ENCODE data around the gene APEH.

The APEH gene

DNA sequence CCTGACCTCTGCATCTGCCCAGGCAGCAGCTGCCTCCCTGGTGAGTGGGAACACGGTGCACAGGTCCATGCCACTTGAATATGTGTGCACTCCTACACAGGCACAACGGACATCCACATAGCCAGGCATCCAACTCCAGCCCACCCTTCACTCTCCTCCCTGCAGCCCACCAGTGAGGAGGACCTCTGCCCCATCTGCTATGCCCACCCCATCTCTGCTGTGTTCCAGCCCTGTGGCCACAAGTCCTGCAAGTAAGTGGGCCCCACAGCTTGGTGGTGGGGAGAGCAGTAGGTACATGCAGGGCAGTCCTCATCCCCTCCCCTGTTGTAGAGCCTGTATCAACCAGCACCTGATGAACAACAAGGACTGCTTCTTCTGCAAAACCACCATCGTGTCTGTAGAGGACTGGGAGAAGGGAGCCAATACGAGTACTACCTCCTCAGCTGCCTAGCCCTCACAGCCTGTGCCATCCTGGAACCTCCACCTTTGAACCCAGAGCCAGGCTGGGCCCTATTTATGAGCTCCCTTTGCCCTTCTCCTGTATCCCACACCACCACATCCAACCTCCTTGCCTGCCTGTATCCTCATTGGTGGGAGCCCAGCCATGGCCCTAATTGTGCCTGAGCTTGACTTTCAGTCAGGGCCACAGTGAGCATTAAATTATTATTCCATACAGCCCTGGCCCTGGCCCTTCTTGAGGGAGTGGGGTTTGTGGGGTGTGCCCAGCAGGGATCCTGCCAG is 46.9 kb downstream of the APEH start:
- H3K36me3 Mint-ChIP-seq (ENCODE audit: low read depth) = peaks cover 73% of the 10 kb centered on the region
- H3K27me3 Mint-ChIP-seq = peaks cover 12% of the 10 kb centered on the region
- no peak overlapping the region for H3K27ac Mint-ChIP-seq
- no peaks in the 10 kb centered on the region for H3K9me3 Mint-ChIP-seq
- peaks cover 78% of the 10 kb centered on the region for H3K4me1 Mint-ChIP-seq (ENCODE audit: low read depth)
- intact Hi-C loops (cut with micrococcal nuclease) = loop anchor here (5.0 to 10.0 kb wide), 2 partner anchors 64 to 699 kb away; partner anchors contain the start of genes IP6K1 and NDUFAF3
- no peak overlapping the region for H3K4me3 Mint-ChIP-seq

DNA sequence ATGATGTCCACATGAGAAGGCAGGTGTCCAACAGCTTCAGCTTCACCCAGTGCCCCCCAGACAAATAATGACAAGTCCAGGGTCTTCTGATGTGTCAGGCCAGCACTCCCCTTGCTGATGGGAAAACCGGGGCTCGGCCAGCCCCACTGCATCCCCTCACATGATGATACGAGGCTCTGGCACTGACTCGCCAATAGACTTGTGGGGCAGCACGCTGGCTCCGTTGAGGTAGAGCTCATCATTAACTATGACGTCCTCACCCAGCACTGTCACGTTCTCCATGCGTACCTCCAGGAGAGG is 47.4 kb downstream of the APEH start:
- no peaks in the 10 kb centered on the region for H3K9me3 Mint-ChIP-seq
- peaks cover 78% of the 10 kb centered on the region for H3K4me1 Mint-ChIP-seq (ENCODE audit: low read depth)
- H3K27me3 Mint-ChIP-seq = peaks cover 12% of the 10 kb centered on the region
- H3K27ac Mint-ChIP-seq = no peak overlapping the region
- intact Hi-C loops (cut with micrococcal nuclease) = loop anchor here (5.0 to 10.0 kb wide), 2 partner anchors 63 to 699 kb away; partner anchors contain the start of genes IP6K1 and NDUFAF3
- no peak overlapping the region for H3K4me3 Mint-ChIP-seq
- H3K36me3 Mint-ChIP-seq (ENCODE audit: low read depth) = peaks cover 73% of the 10 kb centered on the region

DNA sequence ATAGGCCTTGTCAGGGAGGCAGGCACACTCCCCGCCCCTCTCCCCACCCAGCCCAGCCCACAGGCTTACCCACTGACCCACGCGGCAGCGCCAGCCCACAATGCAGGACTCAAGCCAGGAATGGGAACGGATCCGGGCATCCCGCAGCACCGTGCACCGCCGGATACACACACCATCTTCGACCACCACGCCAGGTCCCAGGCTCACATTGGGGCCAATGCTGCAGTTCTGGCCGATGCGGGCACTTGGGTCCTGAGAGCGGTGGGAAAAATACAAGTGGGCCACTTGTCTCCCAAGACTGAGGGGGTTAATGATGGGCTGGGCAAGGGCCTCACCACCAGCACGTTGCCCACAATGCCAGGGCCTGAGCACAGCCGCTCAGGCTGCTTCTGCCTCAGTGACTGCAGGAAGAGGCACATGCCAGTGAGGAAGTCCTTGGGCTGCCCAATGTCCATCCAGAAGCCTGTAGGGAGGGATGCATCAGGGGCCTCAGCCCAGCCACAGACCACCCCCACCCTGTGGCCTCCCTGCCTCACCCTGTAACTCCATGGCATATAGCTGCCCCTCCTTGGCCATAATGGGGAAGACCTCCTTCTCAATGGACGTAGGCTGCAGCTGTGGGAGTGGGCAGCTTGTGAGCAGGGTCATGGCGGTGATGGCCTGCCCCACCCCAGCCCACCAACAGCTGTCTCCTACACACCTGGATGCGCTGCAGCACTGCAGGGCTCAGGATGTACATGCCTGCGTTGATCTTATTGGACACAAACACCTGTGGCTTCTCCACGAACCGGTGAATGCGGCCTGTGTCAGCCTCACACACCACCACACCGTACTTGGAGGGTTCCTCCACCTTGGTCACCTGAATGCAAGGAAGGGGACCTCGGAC is 48.0 kb downstream of the APEH start:
- H3K4me1 Mint-ChIP-seq (ENCODE audit: low read depth) = peaks cover 75% of the 10 kb centered on the region
- peak overlapping the region; percentile 94 for H3K4me3 Mint-ChIP-seq
- no peaks in the 10 kb centered on the region for H3K9me3 Mint-ChIP-seq
- intact Hi-C loops (cut with micrococcal nuclease) = loop anchor here (5.0 to 10.0 kb wide), 2 partner anchors 63 to 700 kb away; partner anchors contain the start of genes IP6K1 and NDUFAF3
- peaks cover 78% of the 10 kb centered on the region for H3K36me3 Mint-ChIP-seq (ENCODE audit: low read depth)
- peaks cover 12% of the 10 kb centered on the region for H3K27me3 Mint-ChIP-seq
- H3K27ac Mint-ChIP-seq = peak overlapping the region; percentile 100

DNA sequence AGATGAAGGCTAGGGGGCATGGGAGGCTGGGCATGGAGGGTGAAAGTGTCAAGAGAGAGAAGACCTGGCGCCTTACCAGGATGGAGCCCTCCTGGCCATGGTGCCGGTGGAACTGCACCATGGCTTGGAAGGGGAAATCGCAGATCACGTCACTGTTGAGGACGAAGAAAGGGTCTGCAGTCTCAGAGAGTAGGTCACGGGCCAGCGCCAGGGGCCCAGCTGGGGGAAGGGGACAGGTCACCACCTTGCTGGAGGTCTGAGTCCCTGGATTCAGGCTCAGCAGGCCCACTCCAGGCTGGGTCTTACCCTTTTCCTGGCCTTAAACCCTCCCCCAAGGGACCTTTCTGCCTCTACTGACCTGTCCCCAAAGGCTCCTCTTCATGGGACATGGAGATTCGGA is 48.7 kb downstream of the APEH start:
- peak overlapping the region; percentile 100 for H3K27ac Mint-ChIP-seq
- peaks cover 9% of the 10 kb centered on the region for H3K27me3 Mint-ChIP-seq
- no peaks in the 10 kb centered on the region for H3K9me3 Mint-ChIP-seq
- peaks cover 68% of the 10 kb centered on the region for H3K4me1 Mint-ChIP-seq (ENCODE audit: low read depth)
- intact Hi-C loops (cut with micrococcal nuclease) = loop anchor here (5.0 to 10.0 kb wide), 2 partner anchors 62 to 701 kb away; partner anchors contain the start of genes IP6K1 and NDUFAF3
- H3K36me3 Mint-ChIP-seq (ENCODE audit: low read depth) = peaks cover 83% of the 10 kb centered on the region
- H3K4me3 Mint-ChIP-seq = peak overlapping the region; percentile 94

DNA sequence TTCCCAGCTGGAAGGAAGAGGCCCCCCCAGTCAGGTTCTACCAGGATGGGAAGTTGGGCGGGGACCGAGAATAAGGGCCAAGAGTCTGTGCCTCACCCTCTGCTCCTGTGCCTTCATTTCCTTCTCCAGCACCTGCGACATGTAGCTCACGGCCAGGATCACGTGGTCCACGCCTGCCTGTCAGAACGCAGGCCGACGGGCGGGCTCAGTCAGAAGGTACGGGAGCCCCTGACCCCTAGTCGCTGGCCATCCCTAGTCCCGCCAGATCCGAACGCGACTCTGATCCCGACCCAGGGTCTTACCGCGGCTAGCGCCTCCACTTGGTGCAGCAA is 49.1 kb downstream of the APEH start:
- Mint-ChIP-seq H3K36me3 (ENCODE audit: low read depth) (peaks cover 83% of the 10 kb centered on the region), H3K4me1 (ENCODE audit: low read depth) (peaks cover 68% of the 10 kb centered on the region)
- intact Hi-C loops (cut with micrococcal nuclease) = loop anchor here (5.0 to 10.0 kb wide), 2 partner anchors 62 to 701 kb away; partner anchors contain the start of genes IP6K1 and NDUFAF3

DNA sequence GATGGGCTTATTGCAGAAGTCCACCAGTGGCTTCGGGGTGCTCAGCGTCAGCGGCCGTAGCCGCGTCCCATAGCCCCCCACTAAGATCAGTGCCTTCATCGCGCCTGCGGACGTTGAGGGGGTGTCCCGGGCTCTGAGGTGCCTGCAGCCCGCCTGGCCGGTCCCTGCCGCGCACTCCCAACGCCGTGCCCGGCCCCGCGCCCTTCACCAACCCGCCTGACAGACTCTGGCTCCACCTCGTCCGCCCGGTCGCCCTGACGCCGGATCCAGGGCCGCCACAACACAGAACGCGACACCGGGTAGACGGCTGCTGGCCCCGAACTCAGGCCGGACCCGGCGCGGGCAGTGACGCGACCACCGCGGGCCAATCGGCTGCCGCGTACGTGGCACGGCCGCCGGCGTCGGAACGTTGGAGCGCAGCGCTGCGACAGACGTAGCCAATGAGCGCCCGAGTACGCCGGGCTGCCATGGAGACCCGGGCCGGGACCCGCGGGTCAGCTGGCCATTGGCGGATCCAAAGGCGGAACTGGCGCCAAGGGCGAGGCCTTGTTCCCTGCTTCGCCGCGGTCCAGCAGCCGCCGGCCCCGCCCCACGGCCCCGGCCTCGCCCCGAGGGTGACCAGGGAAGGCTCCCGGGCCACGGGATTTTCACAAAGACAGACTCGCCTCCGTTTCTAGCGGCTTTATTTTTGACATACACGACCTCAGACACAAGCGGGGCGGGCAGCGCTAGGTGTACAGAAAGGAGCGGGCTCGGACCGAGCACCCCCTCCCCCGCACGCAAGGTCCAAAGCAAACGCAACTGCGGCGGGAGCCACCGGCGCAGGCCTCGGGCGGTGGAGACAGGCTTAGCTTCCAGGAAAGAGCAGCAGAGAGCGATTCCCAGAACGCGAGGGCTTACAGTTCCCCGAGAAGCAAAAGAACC is 49.7 kb downstream of the APEH start, which contains the start of gene GMPPB:
Gene GMPPB, minus strand, starts transcription at position 324 of the 924 bp plus-strand sequence. Its CDS starts 225 bp downstream, at position 99.
- Mint-ChIP-seq H3K9me3 (no peaks in the 10 kb centered on the region), H3K36me3 (ENCODE audit: low read depth) (peaks cover 83% of the 10 kb centered on the region), H3K4me3 (peak within 1 kb of the TSS; percentile 94), H3K27me3 (peaks cover 2% of the 10 kb centered on the region), H3K27ac (peak within 1 kb of the TSS; percentile 100), H3K4me1 (ENCODE audit: low read depth) (peaks cover 62% of the 10 kb centered on the region)
- intact Hi-C loops (cut with micrococcal nuclease) = loop anchor here (5.0 to 10.0 kb wide), 2 partner anchors 61 to 702 kb away; partner anchors contain the start of genes IP6K1 and NDUFAF3

More for the DNA sequence above, 49.1 kb downstream of the APEH start:
- Mint-ChIP-seq H3K4me3 (peak overlapping the region; percentile 94), H3K9me3 (no peaks in the 10 kb centered on the region), H3K27ac (peak overlapping the region; percentile 100), H3K27me3 (peaks cover 8% of the 10 kb centered on the region)

DNA sequence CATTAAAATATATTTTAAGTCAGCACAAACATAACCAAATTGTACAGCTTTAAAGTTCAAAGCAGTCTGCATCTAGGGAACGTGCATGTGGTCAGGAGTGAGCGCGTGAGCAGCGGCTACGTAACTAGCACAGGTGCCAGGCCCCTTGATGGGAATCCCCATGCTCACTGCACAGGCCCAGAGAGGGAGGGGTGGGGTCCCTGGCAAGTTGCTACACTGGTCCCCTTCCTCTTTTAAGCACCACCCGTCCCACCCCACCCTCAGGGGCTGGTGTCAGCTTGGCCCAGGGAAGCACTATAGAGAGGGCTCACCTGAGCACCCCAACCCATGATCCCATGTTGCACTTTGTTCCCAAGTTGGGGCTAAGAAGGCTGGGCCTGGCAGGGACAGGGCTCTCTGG is 50.4 kb downstream of the APEH start:
- H3K4me1 Mint-ChIP-seq (ENCODE audit: low read depth) = peaks cover 55% of the 10 kb centered on the region
- peak overlapping the region; percentile 94 for H3K4me3 Mint-ChIP-seq
- peak overlapping the region; percentile 100 for H3K27ac Mint-ChIP-seq
- H3K9me3 Mint-ChIP-seq = no peaks in the 10 kb centered on the region
- intact Hi-C loops (cut with micrococcal nuclease) = loop anchor here (5.0 to 10.0 kb wide), 2 partner anchors 60 to 702 kb away; partner anchors contain the start of genes IP6K1 and NDUFAF3
- no peaks in the 10 kb centered on the region for H3K27me3 Mint-ChIP-seq
- H3K36me3 Mint-ChIP-seq (ENCODE audit: low read depth) = peaks cover 86% of the 10 kb centered on the region

DNA sequence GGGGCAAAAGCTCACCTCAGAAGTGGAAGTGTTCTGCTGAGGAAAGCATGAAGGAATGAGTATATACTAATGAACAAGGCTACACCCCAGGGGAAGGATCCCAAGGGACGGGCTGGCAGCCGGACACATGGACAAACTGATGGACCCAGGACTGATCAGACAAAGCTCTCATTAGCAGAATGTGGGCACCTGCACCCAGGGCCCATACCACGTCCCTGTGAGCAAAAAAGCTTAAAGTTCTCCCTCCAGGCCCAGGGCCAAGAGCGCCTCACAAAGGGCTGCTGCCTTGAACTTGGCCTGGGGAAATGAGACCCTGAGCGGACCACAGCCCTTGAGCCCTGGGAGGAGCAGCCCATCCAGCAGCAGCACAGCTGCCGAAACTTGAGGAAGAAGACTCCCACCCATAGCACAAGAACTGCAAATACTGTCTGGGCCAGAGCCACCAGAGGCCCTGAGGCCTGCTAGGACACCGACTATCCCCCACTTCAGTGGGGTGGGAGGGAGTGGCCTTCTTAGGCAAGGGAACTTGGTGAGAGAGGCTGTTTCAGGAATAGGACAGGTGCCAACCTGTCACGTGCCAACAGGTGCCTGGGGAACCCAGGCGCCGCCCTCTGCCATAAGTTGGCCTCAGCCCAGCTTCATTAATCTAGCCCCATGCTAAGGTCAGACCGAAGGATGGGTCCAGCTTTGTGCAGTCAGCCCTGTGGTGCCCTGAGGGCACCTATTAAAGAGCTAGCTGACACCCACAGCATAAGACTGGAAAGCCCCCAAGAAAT is 51.9 kb downstream of the APEH start:
- intact Hi-C loops (cut with micrococcal nuclease) = loop anchor here (10.0 kb wide), 1 partner anchor 59 kb away; the partner anchor contains the start of gene IP6K1
- H3K27me3 Mint-ChIP-seq = no peaks in the 10 kb centered on the region
- H3K27ac Mint-ChIP-seq = peak overlapping the region; percentile 100
- H3K4me3 Mint-ChIP-seq = no peak overlapping the region
- peaks cover 86% of the 10 kb centered on the region for H3K36me3 Mint-ChIP-seq (ENCODE audit: low read depth)
- H3K4me1 Mint-ChIP-seq (ENCODE audit: low read depth) = peaks cover 41% of the 10 kb centered on the region
- no peaks in the 10 kb centered on the region for H3K9me3 Mint-ChIP-seq

DNA sequence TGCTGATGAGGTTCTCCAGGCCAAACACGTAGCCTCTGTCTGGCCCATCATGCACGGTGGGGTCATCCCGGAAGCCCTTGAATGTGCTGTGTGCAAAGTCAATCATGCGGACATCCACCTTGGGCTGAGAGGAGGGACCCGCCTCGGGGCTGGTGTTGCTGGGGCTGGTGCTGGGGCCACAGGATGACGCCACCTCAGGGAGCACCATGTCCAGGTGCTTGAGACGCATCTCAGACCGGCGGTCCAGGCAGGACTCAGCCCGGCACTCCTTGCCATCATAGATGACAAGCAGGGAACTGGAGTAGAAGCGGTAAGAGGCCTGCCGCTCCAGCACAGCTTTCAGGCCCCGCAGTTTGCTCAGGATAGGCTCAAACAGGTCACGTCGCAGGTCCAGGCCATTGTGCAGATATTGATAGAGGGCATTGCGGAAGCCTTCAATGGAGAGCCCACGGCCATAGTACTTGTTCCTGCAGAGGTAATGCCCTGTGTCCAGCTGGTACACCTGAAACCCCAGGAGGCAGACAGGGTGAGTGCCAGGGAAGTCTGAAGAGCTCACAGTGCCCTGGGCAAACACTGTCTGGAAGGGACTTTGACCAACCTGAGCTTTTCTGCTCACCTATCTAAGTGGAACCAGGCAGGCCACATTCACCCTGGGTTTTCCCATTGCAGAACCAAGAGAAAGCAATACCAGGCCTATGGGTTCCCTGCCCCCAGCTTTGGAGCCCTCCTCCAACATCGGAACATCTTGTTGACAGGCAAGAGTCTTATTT is 53.2 kb downstream of the APEH start:
- intact Hi-C loops (cut with micrococcal nuclease) = loop anchor here (10.0 kb wide), 1 partner anchor 57 kb away; the partner anchor contains the start of gene IP6K1
- Mint-ChIP-seq H3K4me1 (ENCODE audit: low read depth) (peaks cover 30% of the 10 kb centered on the region), H3K9me3 (no peaks in the 10 kb centered on the region), H3K36me3 (ENCODE audit: low read depth) (peaks cover 86% of the 10 kb centered on the region), H3K27ac (no peak overlapping the region), H3K27me3 (no peaks in the 10 kb centered on the region), H3K4me3 (no peak overlapping the region)

DNA sequence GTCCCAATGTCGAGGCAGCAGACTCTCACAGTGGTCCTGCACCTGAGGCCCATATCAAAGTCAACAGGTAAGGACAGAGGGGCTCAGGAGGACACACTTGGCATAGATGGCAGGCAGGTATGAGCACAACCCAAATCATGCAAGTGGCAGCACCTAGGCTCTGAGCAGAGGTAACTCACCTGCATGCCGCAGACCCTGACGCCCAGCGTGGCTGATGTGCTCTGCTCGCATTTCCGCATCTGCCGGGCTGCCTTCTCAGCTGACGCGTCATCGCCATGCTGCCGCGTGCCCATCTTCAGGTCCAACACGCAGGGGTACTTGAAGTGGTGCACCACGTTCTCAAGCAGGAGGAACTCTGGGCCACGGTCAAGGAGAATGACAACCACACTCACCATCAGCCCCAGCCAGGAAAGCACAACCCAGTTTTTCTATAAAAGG is 53.8 kb downstream of the APEH start:
- no peaks in the 10 kb centered on the region for H3K9me3 Mint-ChIP-seq
- H3K27ac Mint-ChIP-seq = no peak overlapping the region
- H3K4me1 Mint-ChIP-seq (ENCODE audit: low read depth) = peaks cover 24% of the 10 kb centered on the region
- H3K27me3 Mint-ChIP-seq = no peaks in the 10 kb centered on the region
- no peak overlapping the region for H3K4me3 Mint-ChIP-seq
- peaks cover 86% of the 10 kb centered on the region for H3K36me3 Mint-ChIP-seq (ENCODE audit: low read depth)
- intact Hi-C loops (cut with micrococcal nuclease) = loop anchor here (10.0 kb wide), 1 partner anchor 57 kb away; the partner anchor contains the start of gene IP6K1

DNA sequence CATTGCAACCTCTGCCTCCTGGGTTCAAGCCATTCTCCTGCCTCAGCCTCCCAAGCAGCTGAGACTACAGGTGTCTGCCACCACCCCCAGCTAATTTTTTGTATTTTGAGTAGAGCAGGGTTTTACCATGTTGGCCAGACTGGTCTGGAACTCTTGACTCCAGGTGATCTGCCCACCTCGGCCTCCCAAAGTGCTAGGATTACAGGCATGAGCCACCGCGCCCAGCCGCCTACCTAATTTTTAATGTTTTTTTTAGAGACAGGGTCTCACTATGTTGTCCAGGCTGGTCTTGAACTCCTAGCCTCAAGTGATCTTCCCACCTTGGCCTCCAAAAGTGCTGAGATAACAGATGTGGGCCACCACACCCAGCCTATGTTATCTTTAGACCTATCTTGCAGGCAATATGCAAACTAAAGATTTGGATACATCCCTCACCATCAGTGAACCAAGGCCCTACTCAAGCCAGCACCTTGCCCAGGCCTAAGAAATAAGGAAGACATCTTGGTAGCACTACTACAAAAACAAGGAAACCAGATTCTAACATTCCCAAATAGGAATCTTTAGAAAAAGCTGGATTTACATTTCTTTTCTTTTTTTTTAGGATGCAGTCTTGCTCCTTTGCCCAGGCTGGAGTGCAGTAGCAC is 55.9 kb downstream of the APEH start:
- Mint-ChIP-seq H3K4me1 (ENCODE audit: low read depth) (peaks cover 8% of the 10 kb centered on the region), H3K27me3 (no peaks in the 10 kb centered on the region), H3K27ac (no peak overlapping the region), H3K9me3 (no peaks in the 10 kb centered on the region), H3K36me3 (ENCODE audit: low read depth) (peaks cover 90% of the 10 kb centered on the region), H3K4me3 (no peak overlapping the region)
- intact Hi-C loops (cut with micrococcal nuclease) = loop anchor here (10.0 kb wide), 1 partner anchor 55 kb away; the partner anchor contains the start of gene IP6K1

Data from dendritic cell treated with granulocyte-macrophage colony-stimulating factor and Interleukin-4, amounts not matched to agents 40 ng/mL and 50 ng/mL, for 4 days (primary cell).